ENCODE measurements around the gene SARDH. TPM values are rescaled to one million over a fixed set of nuclear protein-coding genes. Genes with fewer than 3 reads are reported as not detected.

The SARDH gene
- total and polyA plus RNA-seq, 2 of the 13 experiments (the other 11 are each of a cell fraction or from before 2014, with no cell fraction given), result 11.6 to 34.9 TPM

- TF ChIP-seq ZNF770 (CRISPR knock-in tag; IDR thresholded peaks at IDR 0.05) (no peak), MAZ (IDR thresholded peaks at IDR 0.05; ENCODE audit: borderline replicate concordance, low read depth, low read length) (no peak; the same call in 1 of the 2 replicates), MAZ (CRISPR knock-in tag; IDR thresholded peaks at IDR 0.05; ENCODE audit: low read depth) (peak; percentile 71; the same call in 1 of the 2 replicates), ZNF597 (CRISPR knock-in tag; IDR thresholded peaks at IDR 0.05) (no peak), SP1 (IDR thresholded peaks at IDR 0.05) (no peak), SP1 (CRISPR knock-in tag; IDR thresholded peaks at IDR 0.05) (peak; percentile 51; the same call in 1 of the 2 replicates), IKZF4 (CRISPR knock-in tag; IDR thresholded peaks at IDR 0.05; ENCODE audit: borderline replicate concordance, low read depth, not compliant biosample characterization) (peak; percentile 52), ZNF317 (CRISPR knock-in tag; IDR thresholded peaks at IDR 0.05) (no peak), EED (CRISPR knock-in tag; IDR thresholded peaks at IDR 0.05) (no peak), DPF2 (CRISPR knock-in tag; IDR thresholded peaks at IDR 0.05; ENCODE audit: borderline replicate concordance, low read depth) (peak; percentile 62; the same call in 1 of the 2 replicates), ZBTB25 (CRISPR knock-in tag; IDR thresholded peaks at IDR 0.05) (0 out of 2 replicates have a peak, but pooled peaks have one; percentile 45), MZF1 (CRISPR knock-in tag; IDR thresholded peaks at IDR 0.05; ENCODE audit: borderline replicate concordance) (0 out of 2 replicates have a peak, but pooled peaks have one; percentile 8), TBX3 (IDR thresholded peaks at IDR 0.05; ENCODE audit: borderline replicate concordance) (no peak; the same call in 1 of the 2 replicates), CREB1 (IDR thresholded peaks at IDR 0.05) (no peak), CREB1 (CRISPR knock-in tag; IDR thresholded peaks at IDR 0.05) (no peak), CBFB (CRISPR knock-in tag; IDR thresholded peaks at IDR 0.05) (no peak), POGZ (CRISPR knock-in tag; IDR thresholded peaks at IDR 0.05) (no peak; the same call in 1 of the 2 replicates), CHD2 (IDR thresholded peaks at IDR 0.05; ENCODE audit: low read depth, low read length) (no peak), E2F1 (CRISPR knock-in tag; IDR thresholded peaks at IDR 0.05) (no peak), LCORL (IDR thresholded peaks at IDR 0.05) (no peak), LCORL (CRISPR knock-in tag; IDR thresholded peaks at IDR 0.05) (peak; percentile 95), ZNF292 (CRISPR knock-in tag; IDR thresholded peaks at IDR 0.05; ENCODE audit: borderline replicate concordance, low read depth) (peak; percentile 65), ONECUT2 (CRISPR knock-in tag; IDR thresholded peaks at IDR 0.05) (no peak), ZNF563 (CRISPR knock-in tag; IDR thresholded peaks at IDR 0.05) (peak; percentile 92), KMT2B (CRISPR knock-in tag; IDR thresholded peaks at IDR 0.05) (0 out of 2 replicates have a peak, but pooled peaks have one; percentile 32)
These were observed 79.4 kb downstream of the SARDH start (continued) for GRCh38 chr9:133658442-133659431.
